ENCODE measurements around the gene NPEPL1.
"Not testable (repeated sequence)": the region's sequence is repeated elsewhere in the genome, so short reads cannot be mapped to it uniquely, and the experiment has no call there.

The NPEPL1 gene

DNA sequence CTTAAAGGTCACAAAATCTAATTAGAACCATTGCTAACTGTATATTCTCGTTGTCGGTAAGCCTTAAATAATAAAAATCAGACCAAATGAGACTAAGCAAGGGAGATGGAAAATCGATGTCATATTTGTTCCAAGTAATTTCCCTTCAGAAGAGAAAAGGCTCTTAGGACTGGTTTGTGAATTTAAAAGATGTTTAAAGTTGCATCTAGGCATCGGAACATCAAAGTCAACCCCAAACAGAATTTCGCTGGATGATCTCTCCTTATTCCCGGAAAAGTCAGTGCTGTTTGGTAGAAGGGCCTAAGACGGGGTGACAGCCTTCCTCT is 63.8 kb downstream of the NPEPL1 start:
- TF ChIP-seq CTCF (IDR thresholded peaks at IDR 0.05; ENCODE audit: low read depth, low read length, missing control alignments), result no peak
- DNase-seq (ENCODE audit: low read depth), result no peak

GRCh38 chr20:58757647-58758046 is 65.0 kb downstream of the NPEPL1 start:
- DNase-seq (ENCODE audit: low read depth); H3K4me3 ChIP-seq (ENCODE audit: low read depth, low read length): not testable (repeated sequence)

More for the DNA sequence above, 63.8 kb downstream of the NPEPL1 start:
- H3K4me3 ChIP-seq (ENCODE audit: low read depth, low read length), result no peak overlapping the region

GRCh38 chr20:58759947-58760346 is 67.3 kb downstream of the NPEPL1 start:
- H3K4me3 ChIP-seq (ENCODE audit: low read depth, low read length), result no peak overlapping the region
- no peak for TF ChIP-seq CTCF (IDR thresholded peaks at IDR 0.05; ENCODE audit: low read depth, low read length, missing control alignments)
- DNase-seq (ENCODE audit: low read depth), result no peak

- no peak for TF ChIP-seq CTCF (IDR thresholded peaks at IDR 0.05; ENCODE audit: low read depth, low read length, missing control alignments)
- DNase-seq (ENCODE audit: low read depth), result no peak
- H3K4me3 ChIP-seq (ENCODE audit: low read depth, low read length), result no peak overlapping the region
These were observed 68.3 kb downstream of the NPEPL1 start for GRCh38 chr20:58760856-58761255.

- no peak for TF ChIP-seq CTCF (IDR thresholded peaks at IDR 0.05; ENCODE audit: low read depth, low read length, missing control alignments)
- H3K4me3 ChIP-seq (ENCODE audit: low read depth, low read length), result no peak overlapping the region
- DNase-seq (ENCODE audit: low read depth), result no peak
These were observed 69.5 kb downstream of the NPEPL1 start for GRCh38 chr20:58762120-58762519.

- no peak for TF ChIP-seq CTCF (IDR thresholded peaks at IDR 0.05; ENCODE audit: low read depth, low read length, missing control alignments)
- DNase-seq (ENCODE audit: low read depth), result no peak
- H3K4me3 ChIP-seq (ENCODE audit: low read depth, low read length), result no peak overlapping the region
These were observed 70.5 kb downstream of the NPEPL1 start for GRCh38 chr20:58763076-58763475.

Measured in GM12864 (cell line).